H9 (cell line): ENCODE measurements around the gene PIM3. TPM values are rescaled to one million over a fixed set of nuclear protein-coding genes. Genes with fewer than 3 reads are reported as not detected.

ENCODE experiments used
- DNase-seq: peaks from one replicate; pipeline ENCODE4 v3.0.0-alpha.2; 2017
- H2AFZ ChIP-seq: one replicate; pipeline ENCODE4 v1.6.1; 2013; ENCODE audit warnings: mild to moderate bottlenecking, low read length, control low read depth, moderate library complexity
- H2AK5ac ChIP-seq: 2 replicates; pipeline ENCODE4 v1.6.1; 2013; ENCODE audit warnings: low read length, control low read depth, mixed read lengths; ENCODE audit not compliant: insufficient read length
- H2BK120ac ChIP-seq: one replicate; pipeline ENCODE4 v1.6.1; 2013; ENCODE audit warnings: low read depth, mild to moderate bottlenecking, low read length, control low read depth, inconsistent platforms; ENCODE audit not compliant: poor library complexity, severe bottlenecking
- H2BK12ac ChIP-seq: 2 replicates; pipeline ENCODE4 v1.6.1; 2013; ENCODE audit warnings: low read length, control low read depth, mixed read lengths, low read depth; ENCODE audit not compliant: insufficient read length
- H2BK15ac ChIP-seq: 2 replicates; pipeline ENCODE4 v1.6.1; 2013; ENCODE audit warnings: low read depth, low read length, control low read depth
- H2BK20ac ChIP-seq: one replicate; pipeline ENCODE4 v1.6.1; 2013; ENCODE audit warnings: low read depth, mild to moderate bottlenecking, low read length, control low read depth, inconsistent platforms; ENCODE audit not compliant: poor library complexity, severe bottlenecking
- H2BK5ac ChIP-seq: 2 replicates; pipeline ENCODE4 v1.6.1; 2013; ENCODE audit warnings: low read length, control low read depth, mixed read lengths; ENCODE audit not compliant: insufficient read length
- H3K14ac ChIP-seq: 2 replicates; pipeline ENCODE4 v1.6.1; 2013; ENCODE audit warnings: low read length, control low read depth; ENCODE audit not compliant: insufficient read depth
- H3K18ac ChIP-seq: 2 replicates; pipeline ENCODE4 v1.6.1; 2013; ENCODE audit warnings: low read depth, mild to moderate bottlenecking, mixed read lengths, low read length, control low read depth; ENCODE audit not compliant: insufficient read length
- H3K23ac ChIP-seq: 2 replicates; pipeline ENCODE4 v1.6.1; 2013; ENCODE audit warnings: low read length, control low read depth, mixed read lengths, low read depth; ENCODE audit not compliant: insufficient read length
- H3K23me2 ChIP-seq: 2 replicates; pipeline ENCODE4 v1.6.1; 2013; ENCODE audit warnings: low read depth, mild to moderate bottlenecking, mixed read lengths, low read length, control low read depth; ENCODE audit not compliant: insufficient read length, poor library complexity, severe bottlenecking
- H3K27ac ChIP-seq: 2 replicates; pipeline ENCODE4 v1.5.1; 2013; ENCODE audit warnings: low read length, control low read depth, mixed read lengths, low read depth; ENCODE audit not compliant: insufficient read length
- H3K27me3 ChIP-seq: 2 replicates; pipeline ENCODE4 v1.6.1; 2013; ENCODE audit warnings: low read length, control low read depth, inconsistent platforms; ENCODE audit not compliant: insufficient read depth
- H3K4ac ChIP-seq: 2 replicates; pipeline ENCODE4 v1.6.1; 2013; ENCODE audit warnings: low read depth, mild to moderate bottlenecking, control low read depth, inconsistent platforms, low read length, moderate library complexity
- H3K4me1 ChIP-seq: 2 replicates; pipeline ENCODE4 v1.6.1; 2013; ENCODE audit warnings: low read length, control low read depth, inconsistent platforms; ENCODE audit not compliant: insufficient read depth
- H3K4me2 ChIP-seq: 2 replicates; pipeline ENCODE4 v1.6.1; 2013; ENCODE audit warnings: low read length, control low read depth, mixed read lengths; ENCODE audit not compliant: insufficient read length, insufficient read depth
- H3K56ac ChIP-seq: 2 replicates; pipeline ENCODE4 v1.6.1; 2013; ENCODE audit warnings: low read depth, mild to moderate bottlenecking, mixed read lengths, low read length, control low read depth; ENCODE audit not compliant: insufficient read length
- H3K79me1 ChIP-seq: 2 replicates; pipeline ENCODE4 v1.6.1; 2013; ENCODE audit warnings: low read depth, mild to moderate bottlenecking, moderate library complexity, low read length, control low read depth, inconsistent platforms; ENCODE audit not compliant: insufficient read depth, poor library complexity, severe bottlenecking
- H3K79me2 ChIP-seq: 2 replicates; pipeline ENCODE4 v1.6.1; 2013; ENCODE audit warnings: low read length, control low read depth, inconsistent platforms; ENCODE audit not compliant: insufficient read depth
- H3K9ac ChIP-seq: 2 replicates; pipeline ENCODE4 v1.6.1; 2013; ENCODE audit warnings: low read length, control low read depth, mixed read lengths; ENCODE audit not compliant: insufficient read length; ENCODE audit errors: extremely low read depth
- H3K9me3 ChIP-seq: one replicate; pipeline ENCODE4 v1.6.1; 2013; ENCODE audit warnings: low read depth, low read length, inconsistent platforms; ENCODE audit not compliant: control insufficient read depth
- H3T11ph ChIP-seq: one replicate; pipeline ENCODE4 v1.6.1; 2013; ENCODE audit warnings: mild to moderate bottlenecking, low read length, control low read depth, inconsistent platforms
- H4K20me1 ChIP-seq: one replicate; pipeline ENCODE4 v1.6.1; 2013; ENCODE audit not compliant: control insufficient read depth, insufficient read length, insufficient read depth
- H4K5ac ChIP-seq: 2 replicates; pipeline ENCODE4 v1.6.1; 2013; ENCODE audit warnings: low read depth, mild to moderate bottlenecking, mixed read lengths, low read length, control low read depth; ENCODE audit not compliant: insufficient read length
- H4K8ac ChIP-seq: replicated peaks from 2 replicates; pipeline ENCODE4 v1.6.1; 2013; ENCODE audit warnings: low read length, control low read depth, mixed read lengths, low read depth; ENCODE audit not compliant: insufficient read length
- H4K91ac ChIP-seq: 2 replicates; pipeline ENCODE4 v1.6.1; 2013; ENCODE audit warnings: low read depth, mild to moderate bottlenecking, moderate library complexity, mixed read lengths, low read length, control low read depth; ENCODE audit not compliant: insufficient read length
- H3K27ac Mint-ChIP-seq, 3 experiments: 2 replicates in 2 of 3; 3 replicates in 1 of 3; pipeline ENCODE4 v1.8.0; 2020 to 2021; ENCODE audit warnings: mixed read lengths in 3 of 3, mild to moderate bottlenecking in 1 of 3, moderate library complexity in 1 of 3
- H3K27me3 Mint-ChIP-seq: 2 replicates; pipeline ENCODE4 v1.8.0; 2021; ENCODE audit warnings: low read depth, mild to moderate bottlenecking, moderate library complexity, mixed read lengths
- H3K36me3 Mint-ChIP-seq, 3 experiments: 2 replicates in 2 of 3; 3 replicates in 1 of 3; pipeline ENCODE4 v1.8.0; 2020 to 2021; ENCODE audit warnings: low read depth in 3 of 3, mixed read lengths in 3 of 3; ENCODE audit not compliant: insufficient read depth in 1 of 3
- H3K4me1 Mint-ChIP-seq, 2 experiments: 2 replicates each; pipeline ENCODE4 v1.8.0; 2020; ENCODE audit warnings: mixed read lengths in 2 of 2
- H3K4me3 Mint-ChIP-seq, 2 experiments: 2 replicates in 1 of 2; 3 replicates in 1 of 2; pipeline ENCODE4 v1.8.0; 2020 to 2021; ENCODE audit warnings: mild to moderate bottlenecking in 2 of 2, mixed read lengths in 2 of 2, moderate library complexity in 1 of 2
- H3K9me3 Mint-ChIP-seq, 2 experiments: 2 replicates in 1 of 2; 3 replicates in 1 of 2; pipeline ENCODE4 v1.8.0; 2020; ENCODE audit warnings: mild to moderate bottlenecking in 2 of 2, mixed read lengths in 2 of 2, moderate library complexity in 1 of 2
- CTCF ChIP-seq: fragments of 200-600 bp; sonication (generic); conservative IDR thresholded peaks from 3 replicates; pipeline ENCODE4 v1.8.0; 2021; ENCODE audit warnings: antibody characterized with exemption, mild to moderate bottlenecking
- whole genome bisulfite sequencing: extraction: QIAGEN DNeasy Blood & Tissue Kit; methylation state at CpG from one replicate; pipeline ENCODE4 v1.1.7; 2013; ENCODE audit warnings: missing lambda C conversion rate, low lambda C conversion rate, mixed read lengths; ENCODE audit not compliant: insufficient read length; ENCODE audit errors: extremely low coverage; 5-methylcytosine and 5-hydroxymethylcytosine counted together
- total RNA-seq: library from RNA; stranded (reverse); gene quantifications from 2 replicates; pipeline ENCODE4 v1.2.1, GENCODE V29; 2021

The PIM3 gene
- total RNA-seq, 1 experiment from 2014 or later: 43.4 TPM

- Histone ChIP-seq H2AK5ac (no peak overlapping the region), H3K4me1 (no peaks in the 10 kb centered on the region), H2AFZ (no peak overlapping the region), H4K5ac (no peak overlapping the region), H4K8ac (no peak overlapping the region), H2BK5ac (no peak overlapping the region), H2BK15ac (no peak overlapping the region), H3K27me3 (no peaks in the 10 kb centered on the region), H3K4ac (no peak overlapping the region), H2BK20ac (no peak overlapping the region), H3K23ac (no peak overlapping the region), H3K14ac (no peak overlapping the region), H2BK12ac (no peak overlapping the region), H3K9me3 (no peaks in the 10 kb centered on the region), H4K91ac (no peak overlapping the region), H3K79me1 (peaks cover 6% of the 10 kb centered on the region), H2BK120ac (no peak overlapping the region), H3K23me2 (no peaks in the 10 kb centered on the region), H3K18ac (no peak overlapping the region), H4K20me1 (no peaks in the 10 kb centered on the region), H3K56ac (no peak overlapping the region), H3K27ac (no peak overlapping the region), H3T11ph (no peak overlapping the region), H3K4me2 (no peak overlapping the region), H3K79me2 (peaks cover 3% of the 10 kb centered on the region; the same call in 1 of the 2 replicates), H3K9ac (no peak overlapping the region)
- Mint-ChIP-seq H3K27ac (peak overlapping the region in 1 of 3 experiments; percentile 55; a peak in 2 of 7 replicates), H3K9me3 (no peaks in the 10 kb centered on the region), H3K27me3 (peaks cover 4% of the 10 kb centered on the region; the same call in 1 of the 2 replicates), H3K4me3 (peak overlapping the region; percentile 12 to 76; a peak in 3 of 5 replicates), H3K4me1 (peaks cover 2 to 10% of the 10 kb centered on the region in 2 experiments; a peak in 2 of 4 replicates), H3K36me3 (peaks cover 8 to 17% (median 14%) of the 10 kb centered on the region in 3 experiments; a peak in 5 of 7 replicates)
- no peak for DNase-seq
- no peak for TF ChIP-seq CTCF
- whole genome bisulfite sequencing: no CpG with 5 or more reads among the region's 6 CpGs
Measured at GRCh38 chr22:49963647-49964026, 3.1 kb downstream of the PIM3 start.
